PC-3 (cell line): Measurements from ENCODE around the gene L1CAM. TPM values are rescaled to one million over a fixed set of nuclear protein-coding genes. Genes with fewer than 3 reads are reported as not detected.

Experiments used
- ATAC-seq: fragments of 200-7000 bp; cut with Tn5 transposase; 2 replicates; pipeline ENCODE4 v1.9.1; 2020; ENCODE audit warnings: mild to moderate bottlenecking, moderate library complexity
- BruUV-seq: library from RNA; stranded (reverse); fragments of 400-500 nt; replicated peaks from 2 replicates; lab custom pipeline; 2021; lab: Mats Ljungman, UMichigan
- CTCF ChIA-PET: fragments of 300-600 bp; sonication (Branson Sonifier 250); formaldehyde crosslinking; loops from one replicate; lab custom pipeline; 2022; ENCODE audit warnings: antibody characterized with exemption; lab: Charles Lee
- POLR2A ChIA-PET: fragments of 300-600 bp; sonication (Branson Sonifier 250); formaldehyde crosslinking; loops from one replicate; lab custom pipeline; 2022; ENCODE audit warnings: antibody characterized with exemption; ENCODE audit not compliant: unreplicated experiment; lab: Charles Lee
- DNase-seq: peaks from one replicate; pipeline ENCODE4 v3.0.0-alpha.2; 2015
- H2AFZ ChIP-seq: fragments of 300-600 bp; sonication (generic); 2 replicates; pipeline ENCODE4 v1.6.0; 2016; ENCODE audit warnings: antibody characterized with exemption, low read length
- H3F3A ChIP-seq: fragments of 300-600 bp; sonication (generic); one replicate; pipeline ENCODE4 v1.6.0; 2017; ENCODE audit warnings: antibody characterized with exemption, low read length, control low read depth, mild to moderate bottlenecking; ENCODE audit not compliant: unreplicated experiment
- H3K27ac ChIP-seq: fragments of 300-600 bp; sonication (generic); 2 replicates; pipeline ENCODE4 v1.5.1; 2016; ENCODE audit warnings: mild to moderate bottlenecking, low read length
- H3K27me3 ChIP-seq: fragments of 300-600 bp; sonication (generic); 2 replicates; pipeline ENCODE4 v1.6.1; 2016; ENCODE audit warnings: low read length, mixed read lengths
- H3K36me3 ChIP-seq: fragments of 300-600 bp; sonication (generic); 2 replicates; pipeline ENCODE4 v1.6.1; 2016; ENCODE audit warnings: low read depth, mixed run types, low read length, mixed read lengths
- H3K4me1 ChIP-seq: fragments of 300-600 bp; sonication (generic); 2 replicates; pipeline ENCODE4 v1.5.1; 2016; ENCODE audit warnings: low read length; ENCODE audit not compliant: insufficient read depth
- H3K4me2 ChIP-seq: fragments of 300-600 bp; sonication (generic); 2 replicates; pipeline ENCODE4 v1.6.0; 2016; ENCODE audit warnings: low read length
- H3K4me3 ChIP-seq: fragments of 300-600 bp; sonication (generic); 2 replicates; pipeline ENCODE4 v1.5.1; 2016; ENCODE audit warnings: mild to moderate bottlenecking, low read length, mixed read lengths
- H3K79me2 ChIP-seq: fragments of 300-600 bp; sonication (generic); 2 replicates; pipeline ENCODE4 v1.6.1; 2017; ENCODE audit warnings: low read length, mixed read lengths
- H3K9ac ChIP-seq: fragments of 300-600 bp; sonication (generic); 2 replicates; pipeline ENCODE4 v1.6.0; 2016; ENCODE audit warnings: mild to moderate bottlenecking, low read length
- H3K9me2 ChIP-seq: fragments of 300-600 bp; sonication (generic); replicated peaks from 2 replicates; pipeline ENCODE4 v1.6.1; 2016; ENCODE audit warnings: mixed run types, low read length, mixed read lengths
- H3K9me3 ChIP-seq: fragments of 300-600 bp; sonication (generic); 2 replicates; pipeline ENCODE4 v1.6.1; 2016; ENCODE audit warnings: low read length, mixed read lengths
- H4K20me1 ChIP-seq: fragments of 300-600 bp; sonication (generic); 2 replicates; pipeline ENCODE4 v1.6.1; 2016; ENCODE audit warnings: low read length, mixed read lengths
- EZH2 ChIP-seq: fragments of 300-600 bp; sonication (generic); IDR thresholded peaks from one replicate; pipeline ENCODE4 v1.6.1; 2017; ENCODE audit warnings: antibody characterized with exemption, mild to moderate bottlenecking, low read length; ENCODE audit not compliant: unreplicated experiment
- EZH2phosphoT487 ChIP-seq: fragments of 300-600 bp; sonication (generic); IDR thresholded peaks from 2 replicates; pipeline ENCODE4 v1.6.1; 2018; ENCODE audit warnings: mild to moderate bottlenecking, antibody characterized with exemption, low read length, borderline replicate concordance
- intact Hi-C: fragments of 100-400 bp; cut with micrococcal nuclease; formaldehyde crosslinking; loops from 2 replicates; pipeline ENCODE4 v1.9.0; 2023
- total RNA-seq: library from RNA; depleted of rRNA; stranded (reverse); fragments of >200 nt; gene quantifications from 2 replicates; pipeline ENCODE4 v1.2.3, GENCODE V29; 2014
- TF ChIP-seq, protein P1 (sequence below): fragments of 300-600 bp; sonication (generic); conservative IDR thresholded peaks from 2 replicates; pipeline ENCODE4 v1.5.1; 2017; ENCODE audit warnings: antibody characterized with exemption, low read depth, mild to moderate bottlenecking, low read length

Gene L1CAM
- total RNA-seq, 1 experiment from 2014 or later, result 5.2 TPM

DNA sequence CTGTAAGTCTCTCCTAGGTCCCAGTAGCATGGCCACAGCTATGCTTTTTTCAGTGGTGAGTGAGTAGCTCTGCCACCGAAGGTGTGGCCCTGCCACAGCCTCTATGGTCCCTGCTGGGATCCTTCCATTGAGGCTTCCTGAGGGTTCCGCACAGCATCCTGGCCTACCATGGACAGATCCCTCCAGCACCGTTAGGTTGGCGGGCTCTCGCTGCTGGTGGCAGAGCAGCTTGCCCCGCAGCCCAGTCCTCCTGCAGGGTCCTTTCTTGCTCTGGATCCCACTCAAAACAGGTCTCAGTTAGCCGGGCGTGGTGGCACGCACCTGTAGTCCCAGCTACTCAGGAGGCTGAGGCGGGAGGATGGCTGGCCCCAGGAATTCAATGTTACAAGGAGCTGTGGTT, 53.2 kb downstream of the L1CAM start:
- no peak overlapping the region for H3K4me2 ChIP-seq
- H3F3A ChIP-seq, result no peaks in the 10 kb centered on the region
- POLR2A ChIA-PET, result no interaction called here
- TF ChIP-seq, protein P1, sequence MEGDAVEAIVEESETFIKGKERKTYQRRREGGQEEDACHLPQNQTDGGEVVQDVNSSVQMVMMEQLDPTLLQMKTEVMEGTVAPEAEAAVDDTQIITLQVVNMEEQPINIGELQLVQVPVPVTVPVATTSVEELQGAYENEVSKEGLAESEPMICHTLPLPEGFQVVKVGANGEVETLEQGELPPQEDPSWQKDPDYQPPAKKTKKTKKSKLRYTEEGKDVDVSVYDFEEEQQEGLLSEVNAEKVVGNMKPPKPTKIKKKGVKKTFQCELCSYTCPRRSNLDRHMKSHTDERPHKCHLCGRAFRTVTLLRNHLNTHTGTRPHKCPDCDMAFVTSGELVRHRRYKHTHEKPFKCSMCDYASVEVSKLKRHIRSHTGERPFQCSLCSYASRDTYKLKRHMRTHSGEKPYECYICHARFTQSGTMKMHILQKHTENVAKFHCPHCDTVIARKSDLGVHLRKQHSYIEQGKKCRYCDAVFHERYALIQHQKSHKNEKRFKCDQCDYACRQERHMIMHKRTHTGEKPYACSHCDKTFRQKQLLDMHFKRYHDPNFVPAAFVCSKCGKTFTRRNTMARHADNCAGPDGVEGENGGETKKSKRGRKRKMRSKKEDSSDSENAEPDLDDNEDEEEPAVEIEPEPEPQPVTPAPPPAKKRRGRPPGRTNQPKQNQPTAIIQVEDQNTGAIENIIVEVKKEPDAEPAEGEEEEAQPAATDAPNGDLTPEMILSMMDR, result no peak
- TF ChIP-seq EZH2phosphoT487 (no peak), EZH2 (no peak)
- intact Hi-C loops, result no loop called here
- CTCF ChIA-PET, result no interaction called here
- H3K9me3 ChIP-seq, result no peaks in the 10 kb centered on the region
- no peaks in the 10 kb centered on the region for H4K20me1 ChIP-seq
- no TSS peak for BruUV-seq
- H3K36me3 ChIP-seq, result no peaks in the 10 kb centered on the region
- DNase-seq (no peak), ATAC-seq (no peak)
- H3K27me3 ChIP-seq, result peaks cover 25% of the 10 kb centered on the region
- no peak overlapping the region for H3K9ac ChIP-seq
- H3K4me1 ChIP-seq, result no peaks in the 10 kb centered on the region
- H3K9me2 ChIP-seq, result no peaks in the 10 kb centered on the region
- H3K4me3 ChIP-seq, result no peak overlapping the region
- H3K27ac ChIP-seq, result no peak overlapping the region
- H3K79me2 ChIP-seq, result no peaks in the 10 kb centered on the region
- no peak overlapping the region for H2AFZ ChIP-seq

GRCh38 chrX:153831429-153832150, 54.4 kb downstream of the L1CAM start:
- no peak overlapping the region for H3K9ac ChIP-seq
- peaks cover 35% of the 10 kb centered on the region for H3K27me3 ChIP-seq
- H3K9me2 ChIP-seq, result no peaks in the 10 kb centered on the region
- DNase-seq (no peak), ATAC-seq (no peak)
- H3K4me3 ChIP-seq, result no peak overlapping the region
- no peaks in the 10 kb centered on the region for H3K9me3 ChIP-seq
- ChIA-PET POLR2A (no interaction called here), CTCF (no interaction called here)
- no peaks in the 10 kb centered on the region for H3F3A ChIP-seq
- H3K4me1 ChIP-seq, result no peaks in the 10 kb centered on the region
- no peaks in the 10 kb centered on the region for H4K20me1 ChIP-seq
- H3K36me3 ChIP-seq, result no peaks in the 10 kb centered on the region
- no peaks in the 10 kb centered on the region for H3K79me2 ChIP-seq
- intact Hi-C loops, result no loop called here
- no peak overlapping the region for H3K27ac ChIP-seq
- H3K4me2 ChIP-seq, result no peak overlapping the region
- no TSS peak for BruUV-seq
- no peak overlapping the region for H2AFZ ChIP-seq
- TF ChIP-seq EZH2, result no peak
- no peak for TF ChIP-seq EZH2phosphoT487
- TF ChIP-seq, protein P1, result no peak

DNA sequence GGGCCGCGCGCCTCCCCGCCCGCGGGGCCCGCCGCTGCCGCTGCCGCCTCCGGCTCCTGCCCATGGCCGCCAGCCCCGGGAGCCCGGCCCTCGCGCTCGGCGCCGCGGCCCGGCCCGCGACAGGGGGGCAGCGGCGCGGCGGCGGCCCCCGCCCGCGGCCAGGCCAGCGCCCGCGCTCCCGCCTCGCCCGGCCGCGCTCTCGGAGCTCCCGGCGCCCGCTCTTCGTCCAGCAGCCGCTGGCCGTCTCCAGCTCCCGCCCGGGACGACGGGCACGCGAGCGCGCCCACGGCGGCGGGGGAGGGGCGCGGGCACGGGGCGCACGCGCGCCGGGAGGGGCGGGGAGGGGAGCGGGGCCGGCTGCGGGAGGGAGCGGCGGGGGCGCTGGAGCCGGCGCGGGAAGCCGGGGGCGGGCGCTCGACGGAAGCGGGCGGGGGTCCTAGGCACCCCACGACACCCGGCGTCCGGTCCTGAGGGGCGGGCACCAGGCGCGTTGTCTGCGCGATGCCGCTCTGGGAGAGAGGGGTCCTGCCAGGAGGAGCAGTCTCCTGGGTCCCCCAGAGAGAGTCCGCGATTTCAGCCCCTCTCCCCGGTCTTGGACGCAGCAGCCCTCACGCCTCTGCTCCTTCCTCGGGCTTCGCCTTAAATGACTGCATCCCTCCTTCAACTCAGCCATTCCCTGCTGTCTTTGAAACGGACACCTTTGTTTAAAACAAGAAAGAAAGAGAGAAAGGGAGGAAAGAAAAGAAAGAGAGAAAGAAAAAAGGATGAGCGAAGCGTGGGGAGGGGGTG, 55.1 kb downstream of the L1CAM start:
- no peak overlapping the region for H3K4me2 ChIP-seq
- ChIA-PET POLR2A (no interaction called here), CTCF (no interaction called here)
- H3K36me3 ChIP-seq, result no peaks in the 10 kb centered on the region
- H4K20me1 ChIP-seq, result no peaks in the 10 kb centered on the region
- no peak overlapping the region for H3K27ac ChIP-seq
- TF ChIP-seq, protein P1, result no peak
- no peak for TF ChIP-seq EZH2
- no peak for TF ChIP-seq EZH2phosphoT487
- H3K27me3 ChIP-seq, result peaks cover 37% of the 10 kb centered on the region
- H3K4me1 ChIP-seq, result no peaks in the 10 kb centered on the region
- ATAC-seq (peak; percentile 22; the same call in 1 of the 2 replicates), DNase-seq (no peak)
- H3K9me3 ChIP-seq, result no peaks in the 10 kb centered on the region
- BruUV-seq, result no TSS peak
- H3K9ac ChIP-seq, result no peak overlapping the region
- no peaks in the 10 kb centered on the region for H3F3A ChIP-seq
- intact Hi-C loops, result no loop called here
- no peak overlapping the region for H2AFZ ChIP-seq
- no peak overlapping the region for H3K4me3 ChIP-seq
- no peaks in the 10 kb centered on the region for H3K9me2 ChIP-seq
- no peaks in the 10 kb centered on the region for H3K79me2 ChIP-seq
